Measurements from ENCODE around the gene FTO.
"Not testable (repeated sequence)": the region's sequence is repeated elsewhere in the genome, so short reads cannot be mapped to it uniquely, and the experiment has no call there.

Gene FTO

GRCh38 chr16:53832896-53833544 lies 129.1 kb downstream of the FTO start:
- DNase-seq: no peak

GRCh38 chr16:53836142-53836541 lies 132.2 kb downstream of the FTO start:
- no peak for DNase-seq

GRCh38 chr16:53836680-53837079 lies 132.7 kb downstream of the FTO start:
- no peak for DNase-seq

- no peak for DNase-seq
Observed at GRCh38 chr16:53837426-53837825, 133.5 kb downstream of the FTO start.

- no peak for DNase-seq
Observed at GRCh38 chr16:53839150-53839549, 135.2 kb downstream of the FTO start.

GRCh38 chr16:53840456-53840855 lies 136.5 kb downstream of the FTO start:
- no peak for DNase-seq

- DNase-seq: no peak
Observed at GRCh38 chr16:53841884-53842283, 137.9 kb downstream of the FTO start.

GRCh38 chr16:53843084-53843483 lies 139.1 kb downstream of the FTO start:
- no peak for DNase-seq

GRCh38 chr16:53844804-53845203 lies 140.8 kb downstream of the FTO start:
- no peak for DNase-seq

GRCh38 chr16:53846549-53846948 lies 142.6 kb downstream of the FTO start:
- not testable (repeated sequence) for DNase-seq

- DNase-seq: no peak
Observed at GRCh38 chr16:53846971-53847370, 143.0 kb downstream of the FTO start.

GRCh38 chr16:53848277-53848942 lies 144.5 kb downstream of the FTO start:
- no peak for DNase-seq

GRCh38 chr16:53848950-53849349 lies 145.0 kb downstream of the FTO start:
- no peak for DNase-seq

GRCh38 chr16:53849585-53849984 lies 145.6 kb downstream of the FTO start:
- DNase-seq: no peak

GRCh38 chr16:53849994-53850393 lies 146.0 kb downstream of the FTO start:
- no peak for DNase-seq

- DNase-seq: no peak
Observed at GRCh38 chr16:53852678-53853077, 148.7 kb downstream of the FTO start.

- DNase-seq: no peak
Observed at GRCh38 chr16:53855056-53855455, 151.1 kb downstream of the FTO start.

- no peak for DNase-seq
Observed at GRCh38 chr16:53855511-53855910, 151.6 kb downstream of the FTO start.

- no peak for DNase-seq
Observed at GRCh38 chr16:53859995-53860540, 156.1 kb downstream of the FTO start.

GRCh38 chr16:53863861-53864260 lies 159.9 kb downstream of the FTO start:
- DNase-seq: no peak

- no peak for DNase-seq
Observed at GRCh38 chr16:53864819-53865493, 161.0 kb downstream of the FTO start.

GRCh38 chr16:53865494-53865863 lies 161.5 kb downstream of the FTO start:
- no peak for DNase-seq

GRCh38 chr16:53866520-53866919 lies 162.6 kb downstream of the FTO start:
- DNase-seq: no peak

- no peak for DNase-seq
Observed at GRCh38 chr16:53870831-53871230, 166.9 kb downstream of the FTO start.

Measured in NCI-H1436 (cell line).